Gastroesophageal sphincter (tissue), 4 donors: Measurements from ENCODE around the gene CACNB4. TPM values are rescaled to one million over a fixed set of nuclear protein-coding genes. Genes with fewer than 3 reads are reported as not detected.

Source experiments
- ATAC-seq: fragments of 150-250 bp; one replicate; pipeline ENCODE4 v1.9.1; 2016; ENCODE audit warnings: mild to moderate bottlenecking, moderate library complexity
- H3K27ac ChIP-seq, 4 donors: fragments of 200-600 bp; sonication (generic) in 3 of 4; 1 replicate in 3 of 4; 2 replicates in 1 of 4; pipeline ENCODE4 v1.5.1; 2016 to 2019
- H3K27me3 ChIP-seq: fragments of 200-600 bp; sonication (generic); one replicate; pipeline ENCODE4 v1.5.1; 2019
- H3K36me3 ChIP-seq, 2 donors: fragments of 200-600 bp; sonication (generic); one replicate each; pipeline ENCODE4 v1.5.1; 2019; ENCODE audit warnings: control low read depth in 1 of 2
- H3K4me1 ChIP-seq, 3 donors: fragments of 200-600 bp; sonication (generic); 1 replicate in 2 of 3; 2 replicates in 1 of 3; pipeline ENCODE4 v1.5.1; 2016 to 2019; ENCODE audit warnings: control low read depth in 2 of 3
- H3K4me3 ChIP-seq, 2 donors: fragments of 200-600 bp; sonication (generic); one replicate each; pipeline ENCODE4 v1.5.1; 2019; ENCODE audit warnings: mild to moderate bottlenecking in 1 of 2, moderate library complexity in 1 of 2
- H3K9me3 ChIP-seq, 3 donors: fragments of 200-600 bp; sonication (generic); one replicate each; pipeline ENCODE4 v1.5.1; 2017 to 2019; ENCODE audit warnings: control low read depth in 2 of 3
- EP300 ChIP-seq: sonication (generic); formaldehyde crosslinking; IDR thresholded peaks from one replicate; pipeline ENCODE4 v1.6.1; 2017; ENCODE audit warnings: antibody characterized with exemption, mild to moderate bottlenecking
- POLR2A ChIP-seq, 2 donors: fragments of 450-650 bp; IDR thresholded peaks; one replicate each; pipeline ENCODE4 v1.6.1; 2017; ENCODE audit warnings: antibody characterized with exemption in 2 of 2, mild to moderate bottlenecking in 2 of 2, moderate library complexity in 1 of 2
- POLR2AphosphoS5 ChIP-seq: sonication (generic); formaldehyde crosslinking; IDR thresholded peaks from one replicate; pipeline ENCODE4 v1.6.1; 2017; ENCODE audit warnings: antibody characterized with exemption
- WGBS, 2 donors: methylation state at CpG; one replicate each; pipeline ENCODE4 v1.1.5; 2018; ENCODE audit warnings: low coverage in 1 of 2; 5-methylcytosine and 5-hydroxymethylcytosine counted together
- total RNA-seq, 4 donors: library from RNA; depleted of rRNA; stranded (reverse); fragments of >200 nt; gene quantifications; one replicate each; pipeline ENCODE4 v1.1.0, GENCODE V29; 2016
- TF ChIP-seq, protein P1 (sequence below), 4 experiments: fragments of 200-600 bp in 2 of 4; fragments of 450-650 bp in 2 of 4; sonication (generic) in 1 of 4; IDR thresholded peaks; one replicate each; pipeline ENCODE4 v1.5.1; 2017 to 2019; ENCODE audit warnings: antibody characterized with exemption in 4 of 4, mild to moderate bottlenecking in 2 of 4, moderate library complexity in 2 of 4

CACNB4 gene
- total RNA-seq, 4 donors from 2014 or later = 1.4 to 5.4 (median 1.9) TPM

DNA sequence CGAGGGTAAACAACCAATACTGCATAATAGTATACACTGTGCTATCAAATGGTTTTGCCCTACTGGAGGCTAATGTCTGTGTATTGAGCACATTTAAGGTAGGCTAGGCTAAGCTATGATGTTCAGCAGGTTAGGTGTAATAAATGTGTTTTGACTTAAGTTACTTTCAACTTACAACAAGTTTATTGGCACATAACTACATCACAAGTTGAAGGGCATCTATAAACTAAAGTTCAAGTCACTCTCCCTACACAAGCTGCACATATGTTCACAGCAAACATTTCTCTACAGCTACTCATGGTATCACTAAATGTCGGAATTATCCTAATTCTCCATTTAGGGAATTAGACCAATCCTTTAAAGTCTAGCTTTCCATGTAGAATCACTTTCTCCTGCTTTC, 282.0 kb downstream of the CACNB4 start:
- H3K36me3 ChIP-seq = peaks cover 0 to 32% of the 10 kb centered on the region in 2 donors
- 82 to 86% methylated on average over 2 of the region's 2 CpGs for WGBS, 2 donors
- no peaks in the 10 kb centered on the region for H3K27me3 ChIP-seq
- TF ChIP-seq EP300 (no peak), POLR2A (IDR thresholded peaks at IDR 0.05) (no peak), POLR2AphosphoS5 (no peak)
- TF ChIP-seq, protein P1, sequence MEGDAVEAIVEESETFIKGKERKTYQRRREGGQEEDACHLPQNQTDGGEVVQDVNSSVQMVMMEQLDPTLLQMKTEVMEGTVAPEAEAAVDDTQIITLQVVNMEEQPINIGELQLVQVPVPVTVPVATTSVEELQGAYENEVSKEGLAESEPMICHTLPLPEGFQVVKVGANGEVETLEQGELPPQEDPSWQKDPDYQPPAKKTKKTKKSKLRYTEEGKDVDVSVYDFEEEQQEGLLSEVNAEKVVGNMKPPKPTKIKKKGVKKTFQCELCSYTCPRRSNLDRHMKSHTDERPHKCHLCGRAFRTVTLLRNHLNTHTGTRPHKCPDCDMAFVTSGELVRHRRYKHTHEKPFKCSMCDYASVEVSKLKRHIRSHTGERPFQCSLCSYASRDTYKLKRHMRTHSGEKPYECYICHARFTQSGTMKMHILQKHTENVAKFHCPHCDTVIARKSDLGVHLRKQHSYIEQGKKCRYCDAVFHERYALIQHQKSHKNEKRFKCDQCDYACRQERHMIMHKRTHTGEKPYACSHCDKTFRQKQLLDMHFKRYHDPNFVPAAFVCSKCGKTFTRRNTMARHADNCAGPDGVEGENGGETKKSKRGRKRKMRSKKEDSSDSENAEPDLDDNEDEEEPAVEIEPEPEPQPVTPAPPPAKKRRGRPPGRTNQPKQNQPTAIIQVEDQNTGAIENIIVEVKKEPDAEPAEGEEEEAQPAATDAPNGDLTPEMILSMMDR (IDR thresholded peaks at IDR 0.05) = no peak
- no peak for ATAC-seq
- peaks cover 0 to 15% (median 0%) of the 10 kb centered on the region in 3 donors for H3K4me1 ChIP-seq
- H3K27ac ChIP-seq = no peak overlapping the region
- no peak overlapping the region for H3K4me3 ChIP-seq
- H3K9me3 ChIP-seq = no peaks in the 10 kb centered on the region

DNA sequence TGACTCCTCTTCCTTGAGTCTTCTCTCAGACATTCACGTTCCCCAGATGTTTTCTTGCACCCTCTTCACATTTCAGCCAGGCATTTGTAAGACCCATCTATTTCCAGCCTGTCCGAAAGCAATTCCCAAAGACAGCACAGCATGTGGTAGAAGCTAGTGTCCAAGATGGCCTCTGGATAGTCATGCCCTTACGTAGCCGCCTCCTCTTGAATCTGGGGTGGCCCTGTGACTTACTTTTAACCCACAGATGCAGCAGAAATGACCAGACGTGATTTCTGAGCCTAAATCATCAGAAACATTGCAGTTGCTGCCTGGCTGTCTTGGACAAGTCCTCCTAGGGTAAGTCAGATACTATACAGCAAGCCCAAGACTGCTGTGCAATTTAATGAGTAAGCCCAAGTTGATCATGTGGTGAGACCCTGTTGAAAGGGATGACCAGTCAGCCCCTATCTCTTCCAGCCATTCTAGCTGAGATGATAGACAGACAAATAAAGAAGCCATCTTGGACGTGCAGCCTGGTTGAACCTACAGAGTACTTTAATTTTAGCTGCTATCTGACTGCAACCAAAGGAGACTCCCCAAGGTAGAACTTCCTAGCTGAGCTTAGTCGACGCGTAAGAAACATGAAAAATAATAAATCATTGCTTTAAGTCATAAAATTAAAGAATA, 282.9 kb downstream of the CACNB4 start:
- Histone ChIP-seq H3K4me3 (no peak overlapping the region), H3K4me1 (peaks cover 0 to 15% (median 0%) of the 10 kb centered on the region in 3 donors), H3K9me3 (no peaks in the 10 kb centered on the region), H3K36me3 (peaks cover 0 to 41% of the 10 kb centered on the region in 2 donors), H3K27me3 (no peaks in the 10 kb centered on the region), H3K27ac (no peak overlapping the region)
- ATAC-seq = no peak
- TF ChIP-seq, protein P1 (IDR thresholded peaks at IDR 0.05) = no peak
- no peak for TF ChIP-seq POLR2A (IDR thresholded peaks at IDR 0.05)
- 92 to 94% methylated on average over 6 to 9 of the region's 9 CpGs for WGBS, 2 donors

DNA sequence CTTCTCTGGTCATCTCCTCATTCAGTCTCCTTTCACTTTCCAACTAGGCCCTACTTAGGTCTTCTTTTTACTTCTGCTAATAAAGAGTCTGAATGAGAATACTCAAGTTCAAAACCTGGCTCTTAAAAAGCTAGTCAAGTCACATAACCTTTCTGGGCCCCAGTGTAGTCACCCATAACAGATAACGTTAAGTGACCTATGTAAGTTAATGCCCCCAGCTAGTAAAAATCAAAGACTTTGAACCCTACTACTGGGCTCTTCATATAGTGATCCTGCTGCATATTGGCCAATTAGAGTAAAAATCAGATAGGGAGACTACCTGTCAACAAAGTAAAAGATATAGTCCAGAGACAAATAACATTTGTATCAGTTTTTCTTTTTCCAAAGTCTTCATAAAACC, 288.4 kb downstream of the CACNB4 start:
- Histone ChIP-seq H3K36me3 (peaks cover 3 to 73% of the 10 kb centered on the region in 2 donors), H3K27me3 (no peaks in the 10 kb centered on the region), H3K9me3 (no peaks in the 10 kb centered on the region), H3K4me3 (no peak overlapping the region), H3K4me1 (peaks cover 0 to 10% (median 0%) of the 10 kb centered on the region in 3 donors), H3K27ac (no peak overlapping the region)
- no peak for ATAC-seq
- TF ChIP-seq POLR2AphosphoS5 (no peak), EP300 (no peak)
- TF ChIP-seq, protein P1 (IDR thresholded peaks at IDR 0.05) = no peak
- whole genome bisulfite sequencing, 2 donors = 100% methylated on average over 1 of the region's 1 CpG

DNA sequence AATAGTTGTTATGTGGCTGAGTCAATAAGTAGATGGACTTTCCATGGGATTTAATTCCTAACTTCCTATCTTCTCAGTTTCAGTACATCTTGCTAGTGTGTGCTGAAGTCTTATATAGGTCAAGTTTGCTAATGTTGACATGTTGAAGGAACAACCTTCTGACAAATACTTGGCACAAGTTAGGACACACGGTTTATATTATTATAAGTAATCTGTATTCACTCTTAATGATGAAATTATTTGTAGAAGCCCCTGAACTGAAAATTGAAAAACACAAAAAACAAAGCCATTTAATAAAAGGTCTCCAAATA, 289.8 kb downstream of the CACNB4 start:
- no peak overlapping the region for H3K4me3 ChIP-seq
- peaks cover 0 to 10% (median 0%) of the 10 kb centered on the region in 3 donors for H3K4me1 ChIP-seq
- no peaks in the 10 kb centered on the region for H3K27me3 ChIP-seq
- no peak for TF ChIP-seq POLR2A (IDR thresholded peaks at IDR 0.05)
- no peak for TF ChIP-seq EP300
- no peak for TF ChIP-seq POLR2AphosphoS5
- TF ChIP-seq, protein P1 (IDR thresholded peaks at IDR 0.05) = no peak
- no peaks in the 10 kb centered on the region for H3K9me3 ChIP-seq
- WGBS, 2 donors = 22 to 48% methylated on average over 1 of the region's 1 CpG
- no peak overlapping the region for H3K27ac ChIP-seq
- no peak for ATAC-seq
- H3K36me3 ChIP-seq = peaks cover 3 to 73% of the 10 kb centered on the region in 2 donors
